ENCODE data around the gene NMNAT3.
"Not testable (repeated sequence)": the region's sequence is repeated elsewhere in the genome, so short reads cannot be mapped to it uniquely, and the experiment has no call there.

Gene NMNAT3

GRCh38 chr3:139638518-139638917, 39.3 kb downstream of the NMNAT3 start:
- no peak for DNase-seq (ENCODE audit: low read depth in 4 of 4, low spot score in 1 of 4)

DNA sequence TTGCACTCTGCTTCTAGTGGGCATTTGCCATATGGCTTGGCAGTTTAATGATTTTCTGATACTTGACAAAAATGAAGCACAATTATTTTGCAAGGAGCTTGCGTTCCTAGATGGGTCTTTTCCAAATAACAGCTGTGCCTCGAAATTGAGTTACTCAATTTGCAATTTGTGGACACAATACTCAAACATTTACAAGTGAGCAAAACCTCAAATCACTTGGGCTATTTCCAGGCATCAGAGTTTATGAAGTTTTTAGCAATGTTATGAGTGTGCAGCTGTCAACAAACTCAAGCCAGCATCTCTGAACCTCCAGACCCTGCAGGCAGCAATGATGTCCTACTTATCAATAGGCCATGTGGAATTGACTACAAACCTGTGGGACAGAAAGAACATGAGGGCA, 41.3 kb downstream of the NMNAT3 start:
- DNase-seq (ENCODE audit: low read depth in 4 of 4, low spot score in 1 of 4) = no peak

- DNase-seq (ENCODE audit: low read depth in 4 of 4, low spot score in 1 of 4) = no peak
Measured at GRCh38 chr3:139634111-139634635, 43.6 kb downstream of the NMNAT3 start.

- no peak for DNase-seq (ENCODE audit: low read depth in 4 of 4, low spot score in 1 of 4)
Measured at GRCh38 chr3:139633511-139633910, 44.3 kb downstream of the NMNAT3 start.

DNA sequence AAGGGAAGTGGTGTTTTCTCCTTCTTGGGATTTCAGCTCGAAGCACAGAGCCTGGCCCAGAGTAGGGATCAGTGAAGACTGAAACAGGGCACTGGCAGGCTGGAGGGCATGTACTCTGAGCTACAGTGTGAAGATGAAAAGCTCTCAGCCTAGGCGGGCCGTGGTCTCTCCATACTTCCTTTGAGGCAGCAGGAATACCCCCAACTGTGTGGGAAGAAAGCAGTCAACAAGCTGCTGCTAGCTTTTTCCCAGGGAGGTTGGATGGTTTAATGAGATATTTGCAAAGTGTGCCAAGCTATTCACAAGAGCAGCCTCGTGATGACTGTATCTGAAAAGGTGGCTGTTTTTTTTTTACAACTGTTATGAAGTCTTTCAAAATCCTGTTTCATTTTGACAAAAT, 47.2 kb downstream of the NMNAT3 start:
- DNase-seq (ENCODE audit: low read depth in 4 of 4, low spot score in 1 of 4) = no peak

DNA sequence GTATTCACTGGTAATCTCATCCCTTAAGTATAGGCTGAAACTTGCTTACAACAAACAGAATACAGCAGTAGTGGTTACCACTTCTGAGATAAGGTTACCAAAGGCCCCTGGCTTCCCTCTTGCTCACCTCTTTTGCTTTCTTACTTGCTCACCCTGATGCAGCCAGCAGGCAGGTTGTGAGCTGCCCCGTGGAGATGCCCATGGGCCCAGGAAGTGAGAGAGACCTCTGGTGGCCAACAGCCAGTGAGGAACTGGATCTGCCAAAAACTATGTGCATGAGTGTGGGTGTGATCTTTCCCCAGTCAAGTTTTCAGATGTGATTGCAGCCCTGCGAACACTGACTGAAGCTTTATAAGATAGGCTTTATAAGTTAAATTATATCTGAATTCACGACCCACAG, 48.7 kb downstream of the NMNAT3 start:
- DNase-seq (ENCODE audit: low read depth in 4 of 4, low spot score in 1 of 4) = no peak

DNA sequence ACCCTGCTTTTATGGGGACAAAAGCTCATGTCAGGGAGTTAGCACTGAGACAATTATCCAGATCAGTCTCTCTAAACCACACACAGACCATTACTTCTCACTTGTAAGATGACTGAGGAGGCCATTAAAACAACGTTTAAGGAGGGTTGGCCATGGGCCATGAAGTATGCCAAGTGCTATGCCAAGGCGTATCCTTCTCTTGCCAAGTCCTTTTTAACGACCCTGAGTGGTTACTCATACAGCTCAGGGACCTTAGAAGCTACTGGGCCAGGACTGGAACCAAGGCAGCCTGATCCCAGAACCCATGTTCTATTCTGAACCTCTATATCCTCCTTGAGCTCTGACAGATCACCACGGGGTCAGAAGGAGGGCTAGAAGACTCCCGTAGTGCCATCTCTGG, 50.0 kb downstream of the NMNAT3 start:
- no peak for DNase-seq (ENCODE audit: low read depth in 4 of 4, low spot score in 1 of 4)

DNA sequence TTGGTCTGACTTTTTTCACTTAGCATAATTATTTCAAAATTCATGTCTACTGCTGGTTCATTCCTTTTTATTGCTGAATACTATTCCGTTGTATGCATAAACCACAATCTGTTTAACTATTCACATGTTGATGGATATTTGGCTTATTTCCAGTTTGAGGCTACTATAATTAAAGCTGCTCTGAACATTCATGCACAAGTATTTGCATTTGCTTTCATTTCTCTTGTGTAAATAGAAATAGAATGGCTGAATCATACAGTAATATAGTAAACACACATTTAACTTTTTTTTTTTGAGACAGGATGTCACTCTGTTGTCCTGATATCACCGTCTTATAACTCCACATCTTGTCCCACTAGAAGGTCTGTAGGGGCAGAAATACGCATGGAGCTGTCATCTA, 57.3 kb downstream of the NMNAT3 start:
- no peak for DNase-seq (ENCODE audit: low read depth in 4 of 4, low spot score in 1 of 4)

DNA sequence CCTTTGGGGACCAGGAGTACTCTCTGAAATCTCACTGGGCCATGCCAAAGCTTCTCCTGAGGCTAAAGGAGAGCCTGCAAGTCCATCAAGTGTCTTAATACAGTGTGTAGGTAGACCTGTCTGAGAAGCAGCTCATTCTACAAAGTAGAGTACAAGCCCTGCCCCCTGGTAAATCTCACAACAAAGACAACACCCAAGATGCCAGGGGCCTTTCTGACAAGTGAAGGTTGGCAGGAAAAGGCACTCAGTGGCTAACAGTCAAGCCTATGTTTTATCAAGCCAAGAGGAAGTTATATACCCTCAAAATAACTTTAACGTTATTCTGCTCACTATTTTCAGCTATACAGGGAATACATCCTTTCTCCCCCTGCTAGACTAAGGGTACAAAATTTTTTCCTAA, 58.3 kb downstream of the NMNAT3 start:
- DNase-seq (ENCODE audit: low read depth in 4 of 4, low spot score in 1 of 4) = no peak

DNA sequence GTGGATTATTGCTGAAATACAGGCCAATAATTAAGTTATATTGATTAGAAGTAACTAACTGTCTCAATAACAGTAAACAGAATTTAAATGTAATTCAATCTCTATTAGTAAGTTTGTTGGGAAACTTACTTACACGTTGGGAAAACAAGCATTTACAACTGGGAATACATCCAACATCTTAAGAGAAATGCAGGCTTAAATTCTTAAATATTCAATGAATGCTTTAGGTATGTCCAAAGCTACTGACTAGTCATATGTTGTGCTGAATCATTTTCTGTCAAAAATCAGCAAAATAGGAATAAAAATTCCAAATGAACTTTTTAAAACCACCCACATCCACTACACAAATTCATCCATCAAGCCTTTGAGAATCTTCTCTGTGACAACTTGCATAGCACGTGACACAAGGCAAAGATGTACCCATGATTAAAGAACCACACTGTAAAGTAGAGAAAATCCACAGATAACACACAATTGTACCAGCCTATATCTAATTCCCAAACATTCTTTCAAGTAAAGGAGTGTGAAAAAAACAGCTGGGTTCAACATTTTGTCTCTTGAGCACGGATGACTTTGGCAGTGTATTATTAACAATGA, 60.0 kb downstream of the NMNAT3 start:
- DNase-seq (ENCODE audit: low read depth in 4 of 4, low spot score in 1 of 4) = no peak

DNA sequence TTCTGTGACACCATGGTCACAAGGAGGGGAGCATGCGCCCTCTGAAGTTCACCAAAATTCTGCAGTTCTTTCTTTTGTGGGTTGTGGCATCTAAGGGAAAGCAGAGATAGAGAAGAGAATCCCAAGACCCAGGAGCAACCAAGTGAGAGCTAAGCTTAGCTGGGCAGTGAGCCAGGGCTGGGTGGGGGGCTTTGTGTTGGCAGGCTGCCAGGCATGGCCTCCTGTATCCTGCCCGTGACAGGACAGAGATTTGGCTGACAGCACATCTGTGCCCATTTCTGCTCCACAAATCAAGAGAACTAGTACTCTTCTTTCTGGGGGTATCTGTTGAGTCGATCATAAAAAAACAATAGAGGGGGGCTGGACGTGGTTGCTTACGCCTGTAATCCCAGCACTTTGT, 66.2 kb downstream of the NMNAT3 start:
- DNase-seq (ENCODE audit: low read depth in 4 of 4, low spot score in 1 of 4) = no peak

DNA sequence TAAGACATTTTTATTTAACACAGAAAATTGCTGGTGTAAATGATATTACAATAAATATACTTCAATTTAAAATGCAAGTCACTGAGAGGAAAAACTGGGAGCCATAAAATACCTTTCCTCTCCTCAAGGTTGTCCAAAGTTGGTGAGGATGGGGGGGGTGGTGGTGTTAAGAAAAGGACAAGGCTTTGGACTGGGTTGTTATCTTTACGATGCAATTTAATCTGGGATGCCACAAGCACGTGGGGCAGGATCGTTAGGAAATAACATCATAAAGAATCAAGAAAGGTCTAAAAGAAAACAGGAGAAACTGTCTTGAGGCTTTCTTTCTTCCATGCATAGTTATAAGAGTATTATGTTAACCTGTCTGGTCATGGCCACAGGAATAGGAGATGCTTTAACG, 66.9 kb downstream of the NMNAT3 start:
- no peak for DNase-seq (ENCODE audit: low read depth in 4 of 4, low spot score in 1 of 4)

GRCh38 chr3:139608924-139609323, 68.8 kb downstream of the NMNAT3 start:
- no peak for DNase-seq (ENCODE audit: low read depth in 4 of 4, low spot score in 1 of 4)

DNA sequence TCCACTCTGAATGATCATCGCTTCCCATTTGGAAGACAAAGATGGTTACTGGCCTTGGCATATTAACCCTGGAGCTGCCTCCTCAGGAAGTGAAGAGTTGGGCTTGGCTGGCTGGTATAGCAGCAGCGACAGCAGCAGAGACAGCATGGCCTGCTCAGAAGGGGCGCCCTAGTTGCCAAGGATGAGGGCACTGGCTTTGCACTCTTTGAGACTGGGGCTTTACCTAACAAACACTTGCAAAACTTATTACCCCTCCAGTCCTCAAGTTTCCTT, 69.7 kb downstream of the NMNAT3 start:
- no peak for DNase-seq (ENCODE audit: low read depth in 4 of 4, low spot score in 1 of 4)

DNA sequence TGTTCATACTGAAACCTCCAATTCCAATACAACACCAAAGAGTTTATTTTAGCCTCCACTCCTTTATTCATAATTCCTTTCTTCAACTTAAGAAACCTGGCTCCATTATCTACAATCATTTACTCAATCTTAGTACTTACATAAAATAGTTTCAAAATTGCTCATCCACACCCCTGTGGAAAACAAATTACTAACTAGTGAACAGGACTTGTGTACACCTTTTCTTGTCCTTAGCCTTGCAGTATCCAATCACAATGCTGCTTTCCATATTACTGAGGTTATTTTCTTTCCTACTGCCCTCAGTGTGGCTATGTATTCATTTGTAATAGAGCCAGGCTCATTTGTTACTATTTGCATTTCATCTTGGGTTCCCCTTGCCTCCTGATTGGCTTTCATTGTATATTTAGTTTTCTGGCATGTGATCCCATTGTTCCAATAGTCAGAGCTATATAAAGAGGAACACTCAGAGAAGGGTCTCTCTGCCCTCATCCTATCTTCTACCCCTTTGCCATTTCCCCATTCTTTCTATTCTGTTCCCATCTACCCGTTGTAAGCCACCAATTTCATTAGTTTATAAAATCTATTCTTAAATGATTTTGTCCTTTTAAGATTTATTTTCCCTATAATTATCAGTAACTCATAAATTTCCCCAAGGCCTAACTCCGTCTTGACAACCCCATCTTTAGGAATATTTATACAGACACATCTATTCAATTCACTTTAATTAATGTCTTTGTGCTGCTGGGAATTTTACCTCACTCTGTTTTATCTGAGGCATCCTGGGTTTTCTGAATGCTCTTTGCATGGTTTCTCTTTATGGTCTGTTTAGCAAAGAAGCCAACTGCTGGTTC, 70.3 kb downstream of the NMNAT3 start:
- no peak for DNase-seq (ENCODE audit: low read depth in 4 of 4, low spot score in 1 of 4)

DNA sequence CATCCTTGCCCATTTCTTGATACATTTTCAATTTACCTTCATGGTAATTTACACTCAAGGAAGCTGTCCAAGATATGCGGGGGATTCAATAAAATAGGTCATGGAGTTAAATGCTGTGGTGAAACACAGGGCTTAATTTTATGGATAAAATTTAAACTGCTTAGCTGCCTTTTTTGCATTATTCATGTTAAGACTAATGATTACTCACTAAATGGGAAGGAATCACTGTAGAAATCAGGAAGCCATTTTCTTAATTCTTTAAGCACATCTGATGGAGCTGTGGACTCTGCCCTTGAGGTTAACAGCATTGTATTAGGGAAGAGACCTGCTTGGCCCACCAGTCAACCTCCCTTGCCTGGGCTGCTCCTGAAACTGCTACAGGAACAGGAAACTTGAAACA, 75.8 kb downstream of the NMNAT3 start:
- DNase-seq (ENCODE audit: low read depth in 4 of 4, low spot score in 1 of 4) = no peak

GRCh38 chr3:139601191-139601961, 76.4 kb downstream of the NMNAT3 start:
- no peak for DNase-seq (ENCODE audit: low read depth in 4 of 4, low spot score in 1 of 4)

DNA sequence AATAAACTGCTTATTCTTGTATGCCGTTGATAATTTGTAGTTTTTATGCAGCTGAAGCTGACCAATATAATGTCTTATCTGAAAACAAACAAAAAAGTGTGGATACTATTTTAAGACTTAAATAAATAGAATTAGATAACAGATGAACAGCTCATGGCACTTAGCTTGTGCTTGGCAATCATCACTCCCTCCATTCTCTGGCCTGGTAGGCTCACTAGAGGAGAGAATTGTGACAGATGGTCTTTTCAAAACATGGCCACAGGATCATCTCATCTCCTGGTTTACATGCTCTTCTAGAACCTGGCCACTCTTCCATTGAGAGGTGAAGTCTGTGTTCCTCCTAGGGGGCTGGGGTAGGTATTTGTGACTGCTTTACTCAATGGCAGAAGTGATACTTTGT, 79.8 kb downstream of the NMNAT3 start:
- no peak for DNase-seq (ENCODE audit: low read depth in 4 of 4, low spot score in 1 of 4)

DNA sequence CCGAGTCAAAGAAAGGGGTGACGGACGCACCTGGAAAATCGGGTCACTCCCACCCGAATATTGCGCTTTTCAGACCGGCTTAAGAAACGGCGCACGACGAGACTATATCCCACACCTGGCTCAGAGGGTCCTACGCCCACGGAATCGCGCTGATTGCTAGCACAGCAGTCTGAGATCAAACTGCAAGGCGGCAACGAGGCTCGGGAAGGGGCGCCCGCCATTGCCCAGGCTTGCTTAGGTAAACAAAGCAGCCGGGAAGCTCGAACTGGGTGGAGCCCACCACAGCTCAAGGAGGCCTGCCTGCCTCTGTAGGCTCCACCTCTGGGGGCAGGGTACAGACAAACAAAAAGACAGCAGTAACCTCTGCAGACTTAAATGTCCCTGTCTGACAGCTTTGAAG, 86.6 kb downstream of the NMNAT3 start:
- not testable (repeated sequence) for DNase-seq (ENCODE audit: low read depth in 4 of 4, low spot score in 1 of 4)

GRCh38 chr3:139588450-139588849, 89.3 kb downstream of the NMNAT3 start:
- no peak for DNase-seq (ENCODE audit: low read depth in 4 of 4, low spot score in 1 of 4)

DNA sequence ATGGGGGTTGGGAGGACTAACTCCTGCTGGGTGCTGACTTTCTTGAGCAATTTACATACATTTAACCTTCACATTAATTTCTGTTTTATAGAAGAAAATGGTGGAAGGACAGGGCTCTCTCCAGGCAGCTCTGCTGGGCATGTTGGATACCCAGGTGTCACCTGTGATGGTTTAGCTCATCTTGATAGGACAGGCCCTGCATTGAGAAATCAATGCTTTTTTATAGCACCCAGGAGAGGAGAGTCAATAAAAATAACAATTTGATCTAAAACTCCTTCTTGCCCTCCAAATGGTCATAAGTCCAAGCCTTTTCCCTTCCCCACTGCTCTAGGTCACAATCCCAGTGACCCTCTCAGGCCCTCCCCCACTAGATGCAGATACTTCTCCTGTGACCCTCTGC, 90.0 kb downstream of the NMNAT3 start:
- DNase-seq (ENCODE audit: low read depth in 4 of 4, low spot score in 1 of 4) = no peak

GRCh38 chr3:139586420-139587017, 91.3 kb downstream of the NMNAT3 start:
- no peak for DNase-seq (ENCODE audit: low read depth in 4 of 4, low spot score in 1 of 4)
